HEK293 (cell line): ENCODE measurements around the gene SP5.
A peak's percentile ranks its signal among the peaks of the same experiment; 100 is the strongest.

Experiments used
- EGR2 ChIP-seq: fragments of 450-650 bp; formaldehyde crosslinking; IDR thresholded peaks from 2 replicates; pipeline ENCODE4 v1.5.1; 2016; ENCODE audit warnings: low read depth, missing biosample characterization, missing genetic modification characterization
- HOXA7 ChIP-seq: sonication (generic); formaldehyde crosslinking; IDR thresholded peaks from 2 replicates; pipeline ENCODE4 v1.8.1; 2022; ENCODE audit warnings: missing genetic modification reagents, borderline replicate concordance
- TRIM28 ChIP-seq: IDR thresholded peaks from 2 replicates; pipeline ENCODE4 v1.6.1; 2011; ENCODE audit warnings: low read length, control low read depth, borderline replicate concordance
- ZBTB1 ChIP-seq: fragments of 450-650 bp; formaldehyde crosslinking; IDR thresholded peaks from 2 replicates; pipeline ENCODE4 v1.5.1; 2016; ENCODE audit warnings: missing biosample characterization, missing genetic modification characterization
- ZNF146 ChIP-seq: fragments of 450-650 bp; formaldehyde crosslinking; IDR thresholded peaks from 2 replicates; pipeline ENCODE4 v1.5.1; 2016; ENCODE audit warnings: missing biosample characterization, missing genetic modification characterization
- ZNF394 ChIP-seq: fragments of 450-650 bp; formaldehyde crosslinking; IDR thresholded peaks from 2 replicates; pipeline ENCODE4 v1.5.1; 2016; ENCODE audit warnings: missing biosample characterization, missing genetic modification characterization, mild to moderate bottlenecking, moderate library complexity, borderline replicate concordance
- ZNF585B ChIP-seq: fragments of 450-650 bp; formaldehyde crosslinking; IDR thresholded peaks from 2 replicates; pipeline ENCODE4 v1.5.1; 2016; ENCODE audit warnings: missing biosample characterization, missing genetic modification characterization
- ZSCAN30 ChIP-seq: fragments of 450-650 bp; IDR thresholded peaks from 2 replicates; pipeline ENCODE4 v1.5.1; 2018; ENCODE audit warnings: missing biosample characterization, mild to moderate bottlenecking, missing genetic modification characterization, moderate library complexity
- TF ChIP-seq, protein P1 (sequence below): fragments of 450-650 bp; formaldehyde crosslinking; IDR thresholded peaks from 2 replicates; pipeline ENCODE4 v1.5.1; 2016; ENCODE audit warnings: missing biosample characterization, missing genetic modification characterization

DNA sequence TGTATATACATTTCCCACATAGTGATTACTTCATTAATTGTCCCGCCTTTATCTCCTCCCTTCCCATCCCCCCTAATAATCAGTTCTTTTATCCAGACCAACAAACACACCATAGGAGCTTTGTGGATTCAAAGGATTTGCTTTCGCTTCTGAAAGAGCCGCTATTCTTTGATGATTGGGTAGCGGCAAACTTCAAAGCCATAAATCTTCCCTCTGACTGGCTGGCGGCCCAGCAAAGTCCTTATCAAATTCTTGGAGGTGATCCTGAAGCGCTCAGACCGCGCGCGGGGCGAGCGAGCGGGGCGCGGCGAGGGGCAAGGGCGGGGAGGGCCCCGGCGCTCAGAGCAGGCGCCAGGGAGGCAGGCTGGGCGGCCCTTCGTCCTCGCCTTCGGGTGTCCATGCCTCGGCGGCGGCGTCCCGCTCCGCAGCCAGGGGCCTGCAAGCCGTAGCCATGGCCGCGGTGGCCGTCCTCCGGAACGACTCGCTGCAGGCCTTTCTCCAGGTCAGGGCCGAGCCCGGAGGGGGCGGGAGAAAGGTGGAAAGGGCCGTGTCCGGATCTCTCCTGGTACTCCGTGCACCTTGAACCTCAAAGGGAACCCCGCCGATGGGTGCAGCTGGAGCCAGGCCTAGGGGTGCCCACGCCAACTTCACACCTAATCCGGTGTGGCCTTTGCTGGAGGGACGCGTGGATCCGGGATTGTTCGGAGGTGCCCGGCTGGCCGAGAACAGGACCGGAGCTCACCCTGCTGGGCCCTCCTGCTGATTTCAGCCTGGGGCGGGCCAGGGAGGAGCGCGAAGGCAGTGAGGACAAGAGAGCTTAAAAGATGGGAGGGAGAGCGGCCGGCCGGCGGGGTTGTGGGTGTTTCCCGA, at the start of gene SP5:
- TF ChIP-seq EGR2: no peak
- no peak for TF ChIP-seq ZNF146
- TF ChIP-seq, protein P1, sequence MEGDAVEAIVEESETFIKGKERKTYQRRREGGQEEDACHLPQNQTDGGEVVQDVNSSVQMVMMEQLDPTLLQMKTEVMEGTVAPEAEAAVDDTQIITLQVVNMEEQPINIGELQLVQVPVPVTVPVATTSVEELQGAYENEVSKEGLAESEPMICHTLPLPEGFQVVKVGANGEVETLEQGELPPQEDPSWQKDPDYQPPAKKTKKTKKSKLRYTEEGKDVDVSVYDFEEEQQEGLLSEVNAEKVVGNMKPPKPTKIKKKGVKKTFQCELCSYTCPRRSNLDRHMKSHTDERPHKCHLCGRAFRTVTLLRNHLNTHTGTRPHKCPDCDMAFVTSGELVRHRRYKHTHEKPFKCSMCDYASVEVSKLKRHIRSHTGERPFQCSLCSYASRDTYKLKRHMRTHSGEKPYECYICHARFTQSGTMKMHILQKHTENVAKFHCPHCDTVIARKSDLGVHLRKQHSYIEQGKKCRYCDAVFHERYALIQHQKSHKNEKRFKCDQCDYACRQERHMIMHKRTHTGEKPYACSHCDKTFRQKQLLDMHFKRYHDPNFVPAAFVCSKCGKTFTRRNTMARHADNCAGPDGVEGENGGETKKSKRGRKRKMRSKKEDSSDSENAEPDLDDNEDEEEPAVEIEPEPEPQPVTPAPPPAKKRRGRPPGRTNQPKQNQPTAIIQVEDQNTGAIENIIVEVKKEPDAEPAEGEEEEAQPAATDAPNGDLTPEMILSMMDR: no peak
- no peak for TF ChIP-seq ZBTB1
- no peak for TF ChIP-seq ZNF585B (tag by site-specific recombination)
- 0 out of 2 replicates have a peak, but pooled peaks have one; percentile 39 for TF ChIP-seq TRIM28
- TF ChIP-seq ZNF394 (tag by site-specific recombination): no peak
- no peak for TF ChIP-seq HOXA7 (CRISPR knock-in tag)
- TF ChIP-seq ZSCAN30 (tag by site-specific recombination): no peak
